GM23338 (cell line): ENCODE data around the gene TMEM143.

Source experiments
- CTCF ChIP-seq, 2 experiments: fragments of 200-600 bp in 1 of 2; sonication (generic) in 1 of 2; conservative IDR thresholded peaks; 2 replicates each; pipeline versions ENCODE4 v1.5.1 to v1.6.1; 2016 to 2017; ENCODE audit warnings: antibody characterized with exemption in 2 of 2, low read depth in 2 of 2, mild to moderate bottlenecking in 2 of 2, moderate library complexity in 1 of 2
- EZH2 ChIP-seq: fragments of 200-600 bp; sonication (generic); IDR thresholded peaks from one replicate; pipeline ENCODE4 v1.8.0; 2017; ENCODE audit warnings: antibody characterized with exemption, mild to moderate bottlenecking, low read depth; ENCODE audit not compliant: unreplicated experiment
- POLR2AphosphoS5 ChIP-seq: IDR thresholded peaks from 2 replicates; pipeline ENCODE4 v1.6.1; 2016; ENCODE audit warnings: antibody characterized with exemption, low read depth

- TF ChIP-seq CTCF (conservative IDR thresholded peaks at IDR 0.05; ENCODE audit: low read depth in 2 of 2) (no peak), POLR2AphosphoS5 (no peak), EZH2 (no peak)
These were observed 1.9 kb upstream of the TMEM143 start for GRCh38 chr19:48365602-48366001.
